Heart left ventricle (tissue), 16 donors: Measurements from ENCODE around the gene UGCG. TPM values are rescaled to one million over a fixed set of nuclear protein-coding genes. Genes with fewer than 3 reads are reported as not detected.
"Not testable (repeated sequence)": the region's sequence is repeated elsewhere in the genome, so short reads cannot be mapped to it uniquely, and the experiment has no call there.

Experiments used
- ATAC-seq, 4 donors: fragments of 200-7000 bp; cut with Tn5 transposase; one replicate each; pipeline ENCODE4 v1.9.1; 2020 to 2022; ENCODE audit warnings: moderate library complexity in 4 of 4, mild to moderate bottlenecking in 3 of 4, moderate number of reproducible peaks in 1 of 4
- DNase-seq, 5 donors: peaks; one replicate each; pipeline ENCODE4 v3.0.0-alpha.2; 2020
- H3K27ac ChIP-seq, 12 donors: fragments of 200-600 bp; sonication (generic) in 4 of 12; one replicate each; pipeline versions ENCODE4 v1.5.0 to v1.8.0; 2016 to 2022; ENCODE audit warnings: mild to moderate bottlenecking in 2 of 12
- H3K27me3 ChIP-seq, 9 donors: fragments of 200-600 bp; sonication (generic) in 2 of 9; one replicate each; pipeline versions ENCODE4 v1.5.1 to v1.8.0; 2016 to 2022; ENCODE audit warnings: mild to moderate bottlenecking in 3 of 9
- H3K36me3 ChIP-seq, 9 donors: fragments of 200-600 bp; sonication (generic) in 2 of 9; one replicate each; pipeline versions ENCODE4 v1.5.0 to v1.8.0; 2018 to 2022; ENCODE audit warnings: mild to moderate bottlenecking in 2 of 9
- H3K4me1 ChIP-seq, 12 donors: fragments of 200-600 bp; sonication (generic) in 4 of 12; one replicate each; pipeline versions ENCODE4 v1.5.0 to v1.8.0; 2016 to 2022; ENCODE audit warnings: mild to moderate bottlenecking in 3 of 12
- H3K4me3 ChIP-seq, 12 donors: fragments of 200-600 bp; sonication (generic) in 4 of 12; one replicate each; pipeline versions ENCODE4 v1.5.0 to v1.8.0; 2017 to 2022; ENCODE audit warnings: mild to moderate bottlenecking in 9 of 12, moderate library complexity in 4 of 12
- H3K9me3 ChIP-seq, 12 donors: fragments of 200-600 bp; sonication (generic) in 4 of 12; one replicate each; pipeline versions ENCODE4 v1.5.0 to v1.8.0; 2016 to 2022; ENCODE audit warnings: mild to moderate bottlenecking in 1 of 12
- CTCF ChIP-seq, 12 donors: fragments of 200-600 bp; sonication (generic) in 4 of 12; IDR thresholded peaks; one replicate each; pipeline versions ENCODE4 v1.5.0 to v1.8.0; 2018 to 2022; ENCODE audit warnings: antibody characterized with exemption in 12 of 12, mild to moderate bottlenecking in 5 of 12
- POLR2A ChIP-seq, 2 donors: fragments of 450-650 bp; IDR thresholded peaks; one replicate each; pipeline ENCODE4 v1.6.1; 2017; ENCODE audit warnings: antibody characterized with exemption in 2 of 2, mild to moderate bottlenecking in 2 of 2, moderate library complexity in 2 of 2
- WGBS, 4 donors: extraction: QIAGEN DNeasy Blood & Tissue Kit in 2 of 4; methylation state at CpG; one replicate each; pipeline versions ENCODE4 v1.1.5 to v1.1.7; 2013 to 2018; 5-methylcytosine and 5-hydroxymethylcytosine counted together
- intact Hi-C, 10 donors: fragments of 100-400 bp; cut with DNase I; formaldehyde crosslinking; loops; one replicate each; pipeline versions ENCODE4 v1.11.1 to v1.14.2; 2022
- polyA plus RNA-seq, 2 donors: library from polyadenylated mRNA; stranded (reverse); fragments of 200-250 nt; gene quantifications; one replicate each; pipeline ENCODE4 v1.2.3, GENCODE V29; 2013
- total RNA-seq, 9 donors: library from RNA; depleted of rRNA in 2 of 9; stranded (reverse); fragments of >200 nt in 2 of 9; fragmentation: NEBNext Ultra II Directional in 3 of 9; extraction: Animal tissue kit (Norgen Biotek cat#: 25700) in 3 of 9; gene quantifications; one replicate each; pipeline versions ENCODE4 v1.1.0 to v1.2.4, GENCODE V29; 2016 to 2023
- donor health status: ischemic (EF 13 %, LVEDD 7.1; RV severe dilation, severe dysfunction).
- donor health status: healthy with polysubstance abuse.
- donor health status: DM: no; HTN: yes; CAD: no.
- donor health status: DM: no; HTN: no; CAD: no.
- donor health status: ischemic (EF 25% LVEDD 6.9; RV normal size, moderate dysfunction).
- donor health status: ischemic (EF 25% LVEDD 5.7; RV mildly dilated, moderate dysfunction).
- donor health status: healthy.
- donor health status: DM: yes; HTN: yes; CAD: no.
- donor health status: ischemic (EF 35%, LVEDD 5.7; RV mildly dilated, moderate dysfunction).
- donor health status: nonischemic (EF 11% LVEDD 7.7; RV severe dilation, severe dysfunction).
- donor health status: DM: yes; HTN: yes; CAD: no.
- donor health status: PGD.
- donor health status: ischemic (EF 29% LVEDD 5.4; RV normal size, mild dysfunction).
- donor health status: nonischemic (EF 23%, LVEDD 6.1; RV moderate dilation, normal function).

Gene UGCG
- total and polyA plus RNA-seq, 11 donors = 10.0 to 52.0 (median 17.5) TPM

GRCh38 chr9:111872886-111873285, 23.7 kb upstream of the UGCG start:
- intact Hi-C loops = no loop called here
- Histone ChIP-seq H3K4me1 (no peaks in the 10 kb centered on the region), H3K27me3 (no peaks in the 10 kb centered on the region), H3K36me3 (no peaks in the 10 kb centered on the region), H3K9me3 (no peaks in the 10 kb centered on the region), H3K4me3 (no peak overlapping the region), H3K27ac (no peak overlapping the region)
- DNase-seq (no peak), ATAC-seq (no peak)
- WGBS, 4 donors = 60 to 89% (median 78%) methylated on average over 3 of the region's 3 CpGs
- no peak for TF ChIP-seq CTCF (IDR thresholded peaks at IDR 0.05)
- TF ChIP-seq POLR2A (IDR thresholded peaks at IDR 0.05) = no peak

- Histone ChIP-seq H3K9me3 (no peaks in the 10 kb centered on the region), H3K4me3 (no peak overlapping the region), H3K4me1 (no peaks in the 10 kb centered on the region), H3K27me3 (no peaks in the 10 kb centered on the region), H3K36me3 (no peaks in the 10 kb centered on the region), H3K27ac (no peak overlapping the region)
- ATAC-seq (no peak), DNase-seq (no peak)
- intact Hi-C loops = no loop called here
- TF ChIP-seq POLR2A (IDR thresholded peaks at IDR 0.05) (no peak), CTCF (IDR thresholded peaks at IDR 0.05) (no peak)
- 88 to 93% (median 92%) methylated on average over 6 of the region's 6 CpGs for WGBS, 4 donors
Observed at GRCh38 chr9:111873901-111874300, 22.7 kb upstream of the UGCG start.

GRCh38 chr9:111874500-111874899, 22.1 kb upstream of the UGCG start:
- Histone ChIP-seq H3K9me3 (no peaks in the 10 kb centered on the region), H3K4me3 (no peak overlapping the region), H3K36me3 (no peaks in the 10 kb centered on the region), H3K4me1 (no peaks in the 10 kb centered on the region), H3K27ac (no peak overlapping the region), H3K27me3 (no peaks in the 10 kb centered on the region)
- intact Hi-C loops = no loop called here
- DNase-seq (no peak), ATAC-seq (no peak)
- TF ChIP-seq CTCF (IDR thresholded peaks at IDR 0.05) (no peak), POLR2A (IDR thresholded peaks at IDR 0.05) (no peak)
- 48 to 98% (median 82%) methylated on average over 2 of the region's 2 CpGs for WGBS, 4 donors

- intact Hi-C loops, H3K27me3 ChIP-seq, ATAC-seq, H3K4me3 ChIP-seq, H3K27ac ChIP-seq, H3K9me3 ChIP-seq, H3K36me3 ChIP-seq, DNase-seq, H3K4me1 ChIP-seq: not testable (repeated sequence)
- whole genome bisulfite sequencing, 4 donors = 79 to 95% (median 91%) methylated on average over 1 of the region's 1 CpG
Observed at GRCh38 chr9:111875291-111875690, 21.3 kb upstream of the UGCG start.

GRCh38 chr9:111875691-111876090, 20.9 kb upstream of the UGCG start:
- 91 to 96% (median 93%) methylated on average over 3 of the region's 3 CpGs for WGBS, 4 donors

More at GRCh38 chr9:111875691-111876090, 20.9 kb upstream of the UGCG start:
- H3K27ac ChIP-seq, DNase-seq, H3K36me3 ChIP-seq, H3K4me3 ChIP-seq, ATAC-seq, intact Hi-C loops, H3K9me3 ChIP-seq, H3K4me1 ChIP-seq, H3K27me3 ChIP-seq: not testable (repeated sequence)
